Breast epithelium (tissue), 4 donors: ENCODE data around the gene RSU1. TPM values are rescaled to one million over a fixed set of nuclear protein-coding genes. Genes with fewer than 3 reads are reported as not detected.

Source experiments
- DNase-seq, 2 donors: peaks; one replicate each; pipeline ENCODE4 v3.0.0-alpha.2; 2019; ENCODE audit warnings: low spot score in 2 of 2
- H3K27ac ChIP-seq, 2 donors: fragments of 200-600 bp; sonication (generic) in 1 of 2; one replicate each; pipeline ENCODE4 v1.5.1; 2016 to 2019; ENCODE audit warnings: mild to moderate bottlenecking in 1 of 2
- H3K27me3 ChIP-seq, 2 donors: fragments of 200-600 bp; sonication (generic) in 1 of 2; one replicate each; pipeline versions ENCODE4 v1.5.1 to v1.6.0; 2017 to 2019; ENCODE audit warnings: control low read depth in 1 of 2, mild to moderate bottlenecking in 1 of 2
- H3K36me3 ChIP-seq: fragments of 200-600 bp; one replicate; pipeline ENCODE4 v1.5.1; 2019
- H3K4me1 ChIP-seq, 2 donors: fragments of 200-600 bp; sonication (generic); one replicate each; pipeline ENCODE4 v1.5.1; 2016 to 2019; ENCODE audit warnings: control low read depth in 1 of 2
- H3K4me3 ChIP-seq, 3 donors: fragments of 200-600 bp; sonication (generic); 1 replicate in 2 of 3; 2 replicates in 1 of 3; pipeline ENCODE4 v1.5.1; 2016 to 2019; ENCODE audit warnings: mild to moderate bottlenecking in 3 of 3, moderate library complexity in 2 of 3
- H3K9me3 ChIP-seq, 2 donors: fragments of 200-600 bp; sonication (generic) in 1 of 2; one replicate each; pipeline ENCODE4 v1.5.1; 2016 to 2019; ENCODE audit warnings: control low read depth in 1 of 2
- POLR2A ChIP-seq: fragments of 450-650 bp; IDR thresholded peaks from one replicate; pipeline ENCODE4 v1.6.1; 2016; ENCODE audit warnings: antibody characterized with exemption, mild to moderate bottlenecking, moderate library complexity
- POLR2AphosphoS5 ChIP-seq, 3 donors: sonication (generic); formaldehyde crosslinking; IDR thresholded peaks; one replicate each; pipeline ENCODE4 v1.6.1; 2017; ENCODE audit warnings: antibody characterized with exemption in 3 of 3
- intact Hi-C: fragments of 100-400 bp; cut with DNase I; formaldehyde crosslinking; loops from one replicate; pipeline ENCODE4 v1.15.1; 2023; ENCODE audit warnings: low total_unique reads
- total RNA-seq, 3 donors: library from RNA; depleted of rRNA; stranded (reverse); fragments of >200 nt; gene quantifications; one replicate each; pipeline ENCODE4 v1.1.0, GENCODE V29; 2016
- TF ChIP-seq, protein P1 (sequence below), 3 donors: fragments of 450-650 bp; IDR thresholded peaks; one replicate each; pipeline ENCODE4 v1.5.1; 2016 to 2017; ENCODE audit warnings: antibody characterized with exemption in 3 of 3, mild to moderate bottlenecking in 3 of 3, moderate library complexity in 3 of 3

Gene RSU1
- total RNA-seq, 3 donors from 2014 or later: 60.9 to 74.1 (median 63.6) TPM

DNA sequence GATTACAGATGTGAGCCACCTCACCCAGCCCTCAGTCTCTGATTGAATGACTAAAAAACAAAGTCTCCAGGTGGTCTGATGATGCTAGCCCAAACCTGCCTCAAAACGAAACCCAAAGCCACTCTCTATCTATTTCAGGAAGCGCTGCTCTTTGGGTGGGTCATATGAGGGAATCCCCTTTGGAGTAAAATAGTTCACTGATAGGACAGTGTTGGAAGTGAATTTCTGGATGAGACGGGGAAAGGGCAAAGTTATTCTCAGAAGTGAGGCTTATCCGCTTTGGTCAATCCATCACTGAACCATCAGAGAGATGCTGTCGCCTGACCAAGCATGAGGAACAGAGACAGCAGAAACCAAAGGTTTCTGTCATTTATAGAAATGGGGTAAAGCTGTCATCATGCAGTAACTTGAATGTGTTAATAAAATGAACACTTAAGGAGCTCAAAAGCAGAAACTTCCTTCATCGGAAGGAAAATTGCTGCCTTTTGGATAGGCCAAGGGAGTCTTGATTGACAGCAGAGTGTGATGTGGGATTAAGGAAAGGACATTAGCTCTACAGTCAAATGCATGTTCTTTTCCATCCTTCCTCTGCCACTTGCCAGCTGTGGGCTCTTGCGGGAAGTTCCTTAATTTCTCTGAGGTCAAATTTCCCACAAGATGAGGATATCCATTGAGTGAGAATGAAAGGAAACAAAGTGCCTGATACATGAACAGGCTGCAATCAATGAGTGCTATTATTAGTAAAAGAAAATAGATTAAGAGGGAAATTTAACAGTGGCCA is 230.7 kb downstream of the RSU1 start:
- no peaks in the 10 kb centered on the region for H3K4me1 ChIP-seq
- no peak for DNase-seq
- H3K9me3 ChIP-seq: no peaks in the 10 kb centered on the region
- no peaks in the 10 kb centered on the region for H3K27me3 ChIP-seq
- TF ChIP-seq POLR2A (no peak), POLR2AphosphoS5 (IDR thresholded peaks at IDR 0.05) (no peak)
- TF ChIP-seq, protein P1, sequence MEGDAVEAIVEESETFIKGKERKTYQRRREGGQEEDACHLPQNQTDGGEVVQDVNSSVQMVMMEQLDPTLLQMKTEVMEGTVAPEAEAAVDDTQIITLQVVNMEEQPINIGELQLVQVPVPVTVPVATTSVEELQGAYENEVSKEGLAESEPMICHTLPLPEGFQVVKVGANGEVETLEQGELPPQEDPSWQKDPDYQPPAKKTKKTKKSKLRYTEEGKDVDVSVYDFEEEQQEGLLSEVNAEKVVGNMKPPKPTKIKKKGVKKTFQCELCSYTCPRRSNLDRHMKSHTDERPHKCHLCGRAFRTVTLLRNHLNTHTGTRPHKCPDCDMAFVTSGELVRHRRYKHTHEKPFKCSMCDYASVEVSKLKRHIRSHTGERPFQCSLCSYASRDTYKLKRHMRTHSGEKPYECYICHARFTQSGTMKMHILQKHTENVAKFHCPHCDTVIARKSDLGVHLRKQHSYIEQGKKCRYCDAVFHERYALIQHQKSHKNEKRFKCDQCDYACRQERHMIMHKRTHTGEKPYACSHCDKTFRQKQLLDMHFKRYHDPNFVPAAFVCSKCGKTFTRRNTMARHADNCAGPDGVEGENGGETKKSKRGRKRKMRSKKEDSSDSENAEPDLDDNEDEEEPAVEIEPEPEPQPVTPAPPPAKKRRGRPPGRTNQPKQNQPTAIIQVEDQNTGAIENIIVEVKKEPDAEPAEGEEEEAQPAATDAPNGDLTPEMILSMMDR (IDR thresholded peaks at IDR 0.05): no peak
- no peak overlapping the region for H3K27ac ChIP-seq
- intact Hi-C loops: no loop called here
- no peaks in the 10 kb centered on the region for H3K36me3 ChIP-seq
- H3K4me3 ChIP-seq: no peak overlapping the region

DNA sequence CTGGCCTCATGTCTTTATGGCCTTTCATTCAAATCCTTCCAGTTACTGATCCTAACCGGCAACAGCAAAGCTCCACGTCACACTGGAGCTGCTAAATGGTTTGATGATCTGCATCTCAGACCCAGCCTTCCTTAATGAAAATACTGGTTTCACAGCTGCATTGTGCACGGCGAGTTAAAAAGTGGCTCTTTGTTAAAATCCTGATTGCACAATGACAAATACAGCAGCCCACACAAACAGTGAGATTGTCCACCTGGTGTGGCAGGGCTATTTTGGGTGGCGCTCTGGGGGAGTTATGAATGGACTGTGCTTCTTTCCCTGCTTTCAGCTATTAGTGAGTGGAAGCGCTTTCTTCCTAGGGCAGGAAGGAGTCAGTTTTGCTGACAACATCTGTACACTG is 232.1 kb downstream of the RSU1 start:
- H3K4me3 ChIP-seq: no peak overlapping the region
- DNase-seq: no peak
- no peaks in the 10 kb centered on the region for H3K9me3 ChIP-seq
- no peaks in the 10 kb centered on the region for H3K4me1 ChIP-seq
- H3K36me3 ChIP-seq: no peaks in the 10 kb centered on the region
- no peak overlapping the region for H3K27ac ChIP-seq
- TF ChIP-seq, protein P1 (IDR thresholded peaks at IDR 0.05): no peak
- TF ChIP-seq POLR2A: no peak
- TF ChIP-seq POLR2AphosphoS5 (IDR thresholded peaks at IDR 0.05): no peak
- intact Hi-C loops: no loop called here
- no peaks in the 10 kb centered on the region for H3K27me3 ChIP-seq

DNA sequence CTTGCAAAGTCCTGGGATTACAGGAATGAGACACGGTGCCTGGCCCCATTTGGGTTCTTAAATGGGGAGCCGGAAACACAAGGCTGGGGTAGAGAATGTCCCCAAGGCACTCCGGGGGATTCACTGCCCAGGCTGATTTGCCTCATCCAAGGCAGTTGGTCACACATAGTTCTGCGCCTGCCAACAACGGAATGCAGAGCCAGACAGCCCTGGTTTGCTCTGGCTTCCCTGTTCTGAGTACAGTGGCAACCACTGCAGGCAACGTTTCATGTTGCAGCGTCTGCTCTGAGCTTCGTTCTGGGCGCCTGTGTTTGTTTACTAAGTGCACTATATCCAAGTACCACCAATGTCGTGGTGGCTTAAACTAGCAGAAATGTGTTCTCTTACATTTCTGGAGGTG is 233.8 kb downstream of the RSU1 start:
- H3K9me3 ChIP-seq: no peaks in the 10 kb centered on the region
- no peaks in the 10 kb centered on the region for H3K4me1 ChIP-seq
- no peaks in the 10 kb centered on the region for H3K36me3 ChIP-seq
- H3K27me3 ChIP-seq: no peaks in the 10 kb centered on the region
- intact Hi-C loops: no loop called here
- TF ChIP-seq, protein P1 (IDR thresholded peaks at IDR 0.05): no peak
- no peak for TF ChIP-seq POLR2A
- no peak for TF ChIP-seq POLR2AphosphoS5 (IDR thresholded peaks at IDR 0.05)
- no peak overlapping the region for H3K4me3 ChIP-seq
- no peak for DNase-seq
- H3K27ac ChIP-seq: no peak overlapping the region

DNA sequence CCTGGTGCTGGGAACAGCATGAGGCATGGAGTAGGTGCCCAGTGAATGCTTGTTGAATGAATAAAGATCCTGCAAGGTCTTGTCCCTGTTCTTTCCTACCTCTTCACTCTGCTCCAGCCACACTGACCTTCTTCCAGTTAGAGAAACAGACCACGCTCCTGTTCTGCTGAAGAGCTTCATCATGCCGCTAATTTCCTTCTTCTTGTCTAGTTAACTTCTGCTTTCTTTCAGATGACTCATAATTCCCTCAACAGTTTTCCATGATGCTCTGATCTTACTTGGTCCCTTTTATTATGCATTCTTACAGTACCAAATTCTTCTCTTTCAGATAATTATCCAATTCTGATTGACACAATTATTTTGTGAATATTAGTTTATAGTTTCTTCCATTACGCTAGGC is 236.0 kb downstream of the RSU1 start:
- TF ChIP-seq POLR2A (no peak), POLR2AphosphoS5 (IDR thresholded peaks at IDR 0.05) (no peak)
- TF ChIP-seq, protein P1 (IDR thresholded peaks at IDR 0.05): no peak
- H3K9me3 ChIP-seq: no peaks in the 10 kb centered on the region
- H3K36me3 ChIP-seq: no peaks in the 10 kb centered on the region
- no peaks in the 10 kb centered on the region for H3K27me3 ChIP-seq
- H3K4me3 ChIP-seq: no peak overlapping the region
- intact Hi-C loops: loop anchor here (1.0 kb wide), 1 partner anchor 20 kb away; no protein-coding TSS in a partner anchor
- no peak overlapping the region for H3K27ac ChIP-seq
- no peaks in the 10 kb centered on the region for H3K4me1 ChIP-seq
- DNase-seq: no peak

DNA sequence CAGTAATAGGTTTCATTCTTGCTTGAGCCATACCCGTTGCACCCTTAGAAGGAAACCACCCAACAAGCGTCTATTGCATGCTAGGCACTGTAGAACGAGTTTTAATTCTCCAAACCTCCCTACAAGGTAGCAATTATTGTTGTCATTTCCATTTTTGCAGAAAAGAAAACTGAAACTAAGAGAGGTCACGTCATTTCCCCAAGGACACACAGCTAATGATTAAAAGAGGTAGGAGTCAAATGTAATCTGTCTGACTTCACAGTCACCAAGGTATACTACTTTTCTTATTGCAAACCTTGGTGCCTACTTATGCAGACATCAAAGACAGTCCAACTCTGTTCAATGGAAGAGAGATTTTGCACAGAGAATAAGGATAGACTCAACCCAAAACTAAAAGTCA is 246.5 kb downstream of the RSU1 start:
- Histone ChIP-seq H3K4me1 (no peaks in the 10 kb centered on the region), H3K27ac (no peak overlapping the region), H3K27me3 (no peaks in the 10 kb centered on the region), H3K36me3 (no peaks in the 10 kb centered on the region), H3K4me3 (no peak overlapping the region), H3K9me3 (no peaks in the 10 kb centered on the region)
- no peak for DNase-seq
- TF ChIP-seq POLR2AphosphoS5 (IDR thresholded peaks at IDR 0.05) (no peak), POLR2A (no peak)
- TF ChIP-seq, protein P1 (IDR thresholded peaks at IDR 0.05): no peak
- intact Hi-C loops: no loop called here
